ENCODE results near the gene PURA. TPM values are rescaled to one million over a fixed set of nuclear protein-coding genes. Genes with fewer than 3 reads are reported as not detected.

Gene PURA
- 10 to 100 TPM; 19.5 to 20.0 TPM for total RNA-seq
- long read RNA-seq, full-length matches to known transcripts, result 20 of 23 reads
- long read RNA-seq, partial matches to known transcripts, result 0 of 23 reads
- long read RNA-seq, other reads (novel, unspliced or antisense), result 3 of 23 reads

- peak; percentile 91 for ATAC-seq
- intact Hi-C loops (cut with DNase I, micrococcal nuclease), result no loop called here
- peak; percentile 97 for DNase-seq
These were observed at the start of gene PURA for GRCh38 chr5:140113699-140114263. Gene PURA, plus strand, starts transcription at chr5:140114109. Its CDS starts 73 bp downstream, at chr5:140114182.

- intact Hi-C loops (cut with DNase I, micrococcal nuclease), result loop anchor here (5.0 to 10.0 kb wide), 3 partner anchors 69 to 84 kb away; no protein-coding TSS in a partner anchor
- DNase-seq (no peak), ATAC-seq (no peak)
These were observed 41.1 kb upstream of the PURA start for GRCh38 chr5:140072812-140073211.

GRCh38 chr5:140073296-140073695 lies 40.6 kb upstream of the PURA start:
- no peak for DNase-seq
- intact Hi-C loops (cut with DNase I, micrococcal nuclease), result loop anchor here (5.0 to 10.0 kb wide), 3 partner anchors 69 to 84 kb away; no protein-coding TSS in a partner anchor

GRCh38 chr5:140075371-140075770 lies 38.5 kb upstream of the PURA start:
- DNase-seq, result no peak
- ATAC-seq, result no peak
- intact Hi-C loops (cut with DNase I, micrococcal nuclease), result loop anchor here in 1 of 2 donors (10.0 kb wide), 1 partner anchor 69 kb away; no protein-coding TSS in a partner anchor

More at GRCh38 chr5:140073296-140073695, 40.6 kb upstream of the PURA start:
- ATAC-seq, result no peak

- DNase-seq (no peak), ATAC-seq (no peak)
- intact Hi-C loops (cut with DNase I, micrococcal nuclease), result loop anchor here in 1 of 2 donors (10.0 kb wide), 1 partner anchor 69 kb away; no protein-coding TSS in a partner anchor
These were observed 37.8 kb upstream of the PURA start for GRCh38 chr5:140076142-140076541.

- DNase-seq (no peak), ATAC-seq (no peak)
- intact Hi-C loops (cut with DNase I, micrococcal nuclease), result loop anchor here in 1 of 2 donors (10.0 kb wide), 1 partner anchor 68 kb away; no protein-coding TSS in a partner anchor
These were observed 37.1 kb upstream of the PURA start for GRCh38 chr5:140076788-140077187.

- DNase-seq (no peak), ATAC-seq (no peak)
- intact Hi-C loops (cut with DNase I, micrococcal nuclease), result no loop called here
These were observed 30.8 kb upstream of the PURA start for GRCh38 chr5:140083120-140083519.

- no peak for ATAC-seq
- intact Hi-C loops (cut with DNase I, micrococcal nuclease), result no loop called here
- no peak for DNase-seq
These were observed 30.3 kb upstream of the PURA start for GRCh38 chr5:140083650-140084049.

- intact Hi-C loops (cut with DNase I, micrococcal nuclease), result no loop called here
- ATAC-seq (no peak), DNase-seq (no peak)
These were observed 29.4 kb upstream of the PURA start for GRCh38 chr5:140084541-140084940.

- no peak for ATAC-seq
- intact Hi-C loops (cut with DNase I, micrococcal nuclease), result no loop called here
These were observed 23.7 kb upstream of the PURA start for GRCh38 chr5:140090251-140090650.

GRCh38 chr5:140093179-140093578 lies 20.7 kb upstream of the PURA start:
- intact Hi-C loops (cut with DNase I, micrococcal nuclease), result no loop called here
- ATAC-seq, result no peak
- DNase-seq, result no peak

More at GRCh38 chr5:140090251-140090650, 23.7 kb upstream of the PURA start:
- no peak for DNase-seq

GRCh38 chr5:140093866-140094265 lies 20.0 kb upstream of the PURA start:
- ATAC-seq (no peak), DNase-seq (no peak)
- intact Hi-C loops (cut with DNase I, micrococcal nuclease), result no loop called here

- DNase-seq (no peak), ATAC-seq (no peak)
- intact Hi-C loops (cut with DNase I, micrococcal nuclease), result no loop called here
These were observed 19.0 kb upstream of the PURA start for GRCh38 chr5:140094889-140095288.

GRCh38 chr5:140101179-140101578 lies 12.7 kb upstream of the PURA start:
- no peak for DNase-seq
- intact Hi-C loops (cut with DNase I, micrococcal nuclease), result no loop called here

GRCh38 chr5:140103154-140103553 lies 10.8 kb upstream of the PURA start:
- intact Hi-C loops (cut with DNase I, micrococcal nuclease), result no loop called here
- DNase-seq (no peak), ATAC-seq (no peak)

More at GRCh38 chr5:140101179-140101578, 12.7 kb upstream of the PURA start:
- ATAC-seq, result no peak

- no peak for ATAC-seq
- DNase-seq, result no peak
- intact Hi-C loops (cut with DNase I, micrococcal nuclease), result no loop called here
These were observed 9.8 kb upstream of the PURA start for GRCh38 chr5:140104100-140104499.

GRCh38 chr5:140106101-140106500 lies 7.8 kb upstream of the PURA start:
- DNase-seq (no peak), ATAC-seq (no peak)
- intact Hi-C loops (cut with DNase I, micrococcal nuclease), result no loop called here

- intact Hi-C loops (cut with DNase I, micrococcal nuclease), result no loop called here
- no peak for DNase-seq
- ATAC-seq, result no peak
These were observed 7.1 kb upstream of the PURA start for GRCh38 chr5:140106805-140107311.

- intact Hi-C loops (cut with DNase I, micrococcal nuclease), result no loop called here
- ATAC-seq (peak; percentile 93), DNase-seq (peak; percentile 95 to 96)
These were observed 6.4 kb upstream of the PURA start for GRCh38 chr5:140107312-140108092.

Data from left colon (tissue), 2 donors.